Coronary artery (tissue), 2 donors: Measurements from ENCODE around the gene POLR2I.
A peak's percentile ranks its signal among the peaks of the same experiment; 100 is the strongest.

Source experiments
- DNase-seq: peaks from one replicate; pipeline ENCODE4 v3.0.0-alpha.2; 2017; ENCODE audit warnings: low spot score
- H3K27ac ChIP-seq, 2 donors: fragments of 200-600 bp; sonication (generic); one replicate each; pipeline ENCODE4 v1.5.1; 2016 to 2019
- H3K4me3 ChIP-seq: fragments of 200-600 bp; sonication (generic); 2 replicates; pipeline ENCODE4 v1.5.1; 2016; ENCODE audit warnings: mild to moderate bottlenecking, moderate library complexity
- CTCF ChIP-seq: fragments of 200-600 bp; sonication (generic); IDR thresholded peaks from one replicate; pipeline ENCODE4 v1.5.1; 2019; ENCODE audit warnings: antibody characterized with exemption

The POLR2I gene

GRCh38 chr19:36100476-36100875 lies 14.2 kb downstream of the POLR2I start:
- no peak overlapping the region for H3K27ac ChIP-seq

GRCh38 chr19:36099166-36099785 lies 15.4 kb downstream of the POLR2I start:
- no peak for DNase-seq
- Histone ChIP-seq H3K4me3 (no peak overlapping the region), H3K27ac (no peak overlapping the region)
- TF ChIP-seq CTCF = no peak

More at GRCh38 chr19:36100476-36100875, 14.2 kb downstream of the POLR2I start:
- H3K4me3 ChIP-seq = no peak overlapping the region
- DNase-seq = no peak
- no peak for TF ChIP-seq CTCF

- H3K4me3 ChIP-seq = no peak overlapping the region
- no peak for TF ChIP-seq CTCF
- H3K27ac ChIP-seq = peak overlapping the region in 1 of 2 donors; percentile 21
- DNase-seq = no peak
Observed at GRCh38 chr19:36097036-36097435, 17.6 kb downstream of the POLR2I start.

- DNase-seq = no peak
- Histone ChIP-seq H3K27ac (no peak overlapping the region), H3K4me3 (no peak overlapping the region)
- TF ChIP-seq CTCF = no peak
Observed at GRCh38 chr19:36093687-36094086, 21.0 kb downstream of the POLR2I start.

- TF ChIP-seq CTCF = no peak
- DNase-seq = no peak
- Histone ChIP-seq H3K27ac (no peak overlapping the region), H3K4me3 (no peak overlapping the region)
Observed at GRCh38 chr19:36093146-36093662, 21.5 kb downstream of the POLR2I start.

GRCh38 chr19:36092566-36092965 lies 22.1 kb downstream of the POLR2I start:
- no peak overlapping the region for H3K27ac ChIP-seq
- DNase-seq = no peak
- no peak overlapping the region for H3K4me3 ChIP-seq
- TF ChIP-seq CTCF = no peak
